CD14-positive monocyte (primary cell): ENCODE measurements around the gene LUZP1. TPM values are rescaled to one million over a fixed set of nuclear protein-coding genes. Genes with fewer than 3 reads are reported as not detected.

Experiments
- DNase-seq, 3 donors: peaks; one replicate each; pipeline ENCODE4 v3.0.0-alpha.2; 2011 to 2022
- H2AFZ ChIP-seq: 2 replicates; pipeline ENCODE4 v1.6.0; 2012; ENCODE audit warnings: mild to moderate bottlenecking, low read depth, low read length, inconsistent platforms; ENCODE audit not compliant: insufficient read depth, poor library complexity, severe bottlenecking
- H3K27ac ChIP-seq, 2 donors: 1 replicate in 1 of 2; 2 replicates in 1 of 2; pipeline ENCODE4 v1.5.1; 2012 to 2013; ENCODE audit warnings: low read length in 2 of 2, control low read depth in 1 of 2, inconsistent platforms in 1 of 2, low read depth in 1 of 2, mild to moderate bottlenecking in 1 of 2
- H3K27me3 ChIP-seq, 2 donors: one replicate each; pipeline versions ENCODE4 v1.6.0 to v1.6.1; 2011 to 2013; ENCODE audit warnings: low read length in 2 of 2; ENCODE audit not compliant: control insufficient read depth in 2 of 2, insufficient read depth in 2 of 2
- H3K36me3 ChIP-seq, 2 donors: replicated peaks in 1 of 2; 1 replicate in 1 of 2; 2 replicates in 1 of 2; pipeline versions ENCODE4 v1.5.1 to v1.6.1; 2012 to 2013; ENCODE audit warnings: low read length in 2 of 2, control low read depth in 1 of 2, inconsistent platforms in 1 of 2, mild to moderate bottlenecking in 1 of 2; ENCODE audit not compliant: insufficient read depth in 2 of 2, control insufficient read depth in 1 of 2
- H3K4me1 ChIP-seq, 2 donors: 1 replicate in 1 of 2; 2 replicates in 1 of 2; pipeline versions ENCODE4 v1.5.1 to v1.6.1; 2012 to 2013; ENCODE audit warnings: low read length in 2 of 2, control low read depth in 1 of 2, inconsistent platforms in 1 of 2, mild to moderate bottlenecking in 1 of 2, moderate library complexity in 1 of 2; ENCODE audit not compliant: insufficient read depth in 2 of 2, control insufficient read depth in 1 of 2
- H3K4me2 ChIP-seq: replicated peaks from 2 replicates; pipeline ENCODE3; 2012; ENCODE audit warnings: low read length, moderate library complexity, mild to moderate bottlenecking; ENCODE audit not compliant: poor library complexity, severe bottlenecking; ENCODE audit errors: extremely low read depth
- H3K4me3 ChIP-seq, 3 experiments: fragments of 200-600 bp in 1 of 3; sonication (generic) in 1 of 3; replicated peaks in 1 of 3; 1 replicate in 2 of 3; 2 replicates in 1 of 3; pipeline ENCODE4 v1.5.1; 2011 to 2013; ENCODE audit warnings: low read length in 3 of 3, mild to moderate bottlenecking in 3 of 3, control low read depth in 2 of 3, low read depth in 2 of 3, inconsistent platforms in 1 of 3, moderate library complexity in 1 of 3
- H3K79me2 ChIP-seq: 2 replicates; pipeline ENCODE4 v1.6.0; 2012; ENCODE audit warnings: mild to moderate bottlenecking, control low read depth, inconsistent platforms, low read length, moderate library complexity; ENCODE audit not compliant: insufficient read depth
- H3K9ac ChIP-seq: 2 replicates; pipeline ENCODE4 v1.6.0; 2017; ENCODE audit warnings: low read length, mild to moderate bottlenecking; ENCODE audit not compliant: insufficient read depth, poor library complexity, severe bottlenecking
- H3K9me3 ChIP-seq, 2 donors: replicated peaks in 1 of 2; 1 replicate in 1 of 2; 2 replicates in 1 of 2; pipeline versions ENCODE4 v1.5.1 to v1.6.1; 2012 to 2013; ENCODE audit warnings: low read length in 2 of 2, control low read depth in 1 of 2; ENCODE audit not compliant: control insufficient read depth in 1 of 2, insufficient read depth in 1 of 2
- H4K20me1 ChIP-seq: 2 replicates; pipeline ENCODE4 v1.6.0; 2012; ENCODE audit warnings: mild to moderate bottlenecking, low read length, control low read depth, moderate library complexity; ENCODE audit not compliant: insufficient read depth
- H3K27ac Mint-ChIP-seq, 7 donors: one replicate each; pipeline ENCODE4 v1.8.0; 2020; ENCODE audit warnings: mild to moderate bottlenecking in 7 of 7, mixed read lengths in 7 of 7, moderate library complexity in 6 of 7, inconsistent platforms in 2 of 7
- H3K27me3 Mint-ChIP-seq, 3 donors: one replicate each; pipeline ENCODE4 v1.8.0; 2021 to 2022; ENCODE audit warnings: low read depth in 3 of 3, mild to moderate bottlenecking in 3 of 3, mixed read lengths in 3 of 3, moderate library complexity in 3 of 3, inconsistent platforms in 1 of 3
- H3K36me3 Mint-ChIP-seq, 2 donors: one replicate each; pipeline ENCODE4 v1.8.0; 2020; ENCODE audit warnings: mixed read lengths in 2 of 2, inconsistent platforms in 1 of 2, mild to moderate bottlenecking in 1 of 2
- H3K4me1 Mint-ChIP-seq: one replicate; pipeline ENCODE4 v1.8.0; 2020; ENCODE audit warnings: mild to moderate bottlenecking, mixed read lengths
- H3K4me3 Mint-ChIP-seq, 2 donors: one replicate each; pipeline ENCODE4 v1.8.0; 2020; ENCODE audit warnings: mild to moderate bottlenecking in 2 of 2, mixed read lengths in 2 of 2, moderate library complexity in 1 of 2
- H3K9me3 Mint-ChIP-seq, 7 donors: one replicate each; pipeline ENCODE4 v1.8.0; 2020 to 2022; ENCODE audit warnings: mixed read lengths in 7 of 7, mild to moderate bottlenecking in 6 of 7, moderate library complexity in 6 of 7, inconsistent platforms in 2 of 7
- WGBS: methylation state at CpG from one replicate; pipeline ENCODE4 v1.1.5; 2013; ENCODE audit warnings: missing lambda C conversion rate; ENCODE audit not compliant: insufficient coverage; 5-methylcytosine and 5-hydroxymethylcytosine counted together
- intact Hi-C, 2 donors: fragments of 100-400 bp; cut with micrococcal nuclease; formaldehyde crosslinking; loops; one replicate each; pipeline versions ENCODE4 v1.15.0 to v1.15.1; 2023
- polyA plus RNA-seq, 3 donors: library from polyadenylated mRNA; depleted of rRNA in 1 of 3; unstranded in 2 of 3; stranded (reverse) in 1 of 3; fragments of 300-500 nt in 2 of 3; fragments of >200 nt in 1 of 3; fragmentation: Illumina TruSeq in 2 of 3; gene quantifications; 1 replicate in 2 of 3; 2 replicates in 1 of 3; pipeline ENCODE4 v1.2.3, GENCODE V29; 2012 to 2021
- TF ChIP-seq, protein P1 (sequence below): fragments of 200-600 bp; IDR thresholded peaks from one replicate; pipeline ENCODE4 v1.8.0; 2022; ENCODE audit warnings: antibody characterized with exemption, mild to moderate bottlenecking

LUZP1 gene
- polyA plus RNA-seq, 3 donors, result 4.4 to 8.7 (median 5.8) TPM

DNA sequence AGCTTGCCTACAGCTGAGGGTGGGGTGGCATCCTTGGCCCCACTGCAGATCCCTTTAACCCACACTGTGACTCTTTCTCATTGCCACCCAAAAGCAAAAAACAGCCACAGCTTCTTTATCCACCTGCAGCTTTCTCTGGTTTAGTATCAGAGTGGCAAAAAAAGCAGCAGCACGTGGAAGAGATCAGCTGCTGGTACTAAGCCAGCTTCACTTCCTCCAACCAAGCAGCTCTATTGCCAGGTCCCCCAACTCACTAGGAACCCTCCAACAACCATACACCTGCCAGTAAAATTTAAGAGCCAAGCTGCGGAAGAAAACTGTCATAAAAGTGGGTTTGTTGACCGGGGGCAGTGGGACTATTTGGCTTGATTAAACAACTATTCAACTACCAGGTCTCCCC, 83.0 kb downstream of the LUZP1 start:
- Histone ChIP-seq H3K27me3 (no peaks in the 10 kb centered on the region), H4K20me1 (no peaks in the 10 kb centered on the region), H3K9ac (no peak overlapping the region), H3K36me3 (peaks cover 69 to 92% of the 10 kb centered on the region in 2 donors), H2AFZ (no peak overlapping the region), H3K27ac (no peak overlapping the region), H3K4me3 (no peak overlapping the region), H3K9me3 (no peaks in the 10 kb centered on the region), H3K4me1 (no peaks in the 10 kb centered on the region), H3K79me2 (no peaks in the 10 kb centered on the region), H3K4me2 (no peak overlapping the region)
- H3K4me1 Mint-ChIP-seq, result no peaks in the 10 kb centered on the region
- H3K27ac Mint-ChIP-seq, result no peak overlapping the region
- H3K4me3 Mint-ChIP-seq, result no peak overlapping the region
- intact Hi-C loops, result no loop called here
- 0% methylated on average over 1 of the region's 3 CpGs for WGBS
- DNase-seq, result no peak
- H3K36me3 Mint-ChIP-seq, result peaks cover 80 to 90% of the 10 kb centered on the region in 2 donors
- H3K27me3 Mint-ChIP-seq, result peaks cover 0 to 1% (median 0%) of the 10 kb centered on the region in 3 donors
- TF ChIP-seq, protein P1, sequence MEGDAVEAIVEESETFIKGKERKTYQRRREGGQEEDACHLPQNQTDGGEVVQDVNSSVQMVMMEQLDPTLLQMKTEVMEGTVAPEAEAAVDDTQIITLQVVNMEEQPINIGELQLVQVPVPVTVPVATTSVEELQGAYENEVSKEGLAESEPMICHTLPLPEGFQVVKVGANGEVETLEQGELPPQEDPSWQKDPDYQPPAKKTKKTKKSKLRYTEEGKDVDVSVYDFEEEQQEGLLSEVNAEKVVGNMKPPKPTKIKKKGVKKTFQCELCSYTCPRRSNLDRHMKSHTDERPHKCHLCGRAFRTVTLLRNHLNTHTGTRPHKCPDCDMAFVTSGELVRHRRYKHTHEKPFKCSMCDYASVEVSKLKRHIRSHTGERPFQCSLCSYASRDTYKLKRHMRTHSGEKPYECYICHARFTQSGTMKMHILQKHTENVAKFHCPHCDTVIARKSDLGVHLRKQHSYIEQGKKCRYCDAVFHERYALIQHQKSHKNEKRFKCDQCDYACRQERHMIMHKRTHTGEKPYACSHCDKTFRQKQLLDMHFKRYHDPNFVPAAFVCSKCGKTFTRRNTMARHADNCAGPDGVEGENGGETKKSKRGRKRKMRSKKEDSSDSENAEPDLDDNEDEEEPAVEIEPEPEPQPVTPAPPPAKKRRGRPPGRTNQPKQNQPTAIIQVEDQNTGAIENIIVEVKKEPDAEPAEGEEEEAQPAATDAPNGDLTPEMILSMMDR, result no peak
- peaks cover 0 to 1% (median 0%) of the 10 kb centered on the region in 7 donors for H3K9me3 Mint-ChIP-seq

DNA sequence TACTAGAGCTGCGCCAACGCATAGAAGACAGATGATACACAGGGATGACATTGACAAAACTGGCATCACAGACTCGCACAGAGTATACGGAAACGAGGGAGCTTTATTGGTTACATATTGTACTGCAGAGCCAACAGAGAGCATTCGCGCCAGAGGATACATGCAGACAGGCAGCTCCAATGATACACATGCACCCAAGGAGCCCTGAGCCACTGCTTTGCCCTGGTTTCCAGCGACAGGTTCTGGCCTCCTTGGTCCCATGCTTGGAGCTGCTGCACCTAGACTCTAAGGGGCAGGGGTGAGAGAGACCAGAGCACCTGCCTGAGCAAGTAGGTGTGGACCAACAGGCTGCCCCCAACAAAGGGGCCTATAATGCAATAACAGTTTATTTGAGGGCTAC, 83.8 kb downstream of the LUZP1 start:
- H3K27ac ChIP-seq, result no peak overlapping the region
- no peaks in the 10 kb centered on the region for H3K79me2 ChIP-seq
- Mint-ChIP-seq H3K4me3 (no peak overlapping the region), H3K9me3 (peaks cover 0 to 1% (median 0%) of the 10 kb centered on the region in 7 donors), H3K4me1 (no peaks in the 10 kb centered on the region), H3K27ac (no peak overlapping the region), H3K36me3 (peaks cover 85 to 93% of the 10 kb centered on the region in 2 donors), H3K27me3 (peaks cover 0 to 1% (median 0%) of the 10 kb centered on the region in 3 donors)
- no peaks in the 10 kb centered on the region for H3K4me1 ChIP-seq
- H2AFZ ChIP-seq, result no peak overlapping the region
- H3K9me3 ChIP-seq, result no peaks in the 10 kb centered on the region
- TF ChIP-seq, protein P1, result no peak
- intact Hi-C loops, result no loop called here
- H3K9ac ChIP-seq, result no peak overlapping the region
- H4K20me1 ChIP-seq, result no peaks in the 10 kb centered on the region
- H3K4me3 ChIP-seq, result no peak overlapping the region
- WGBS, result 98% methylated on average over 6 of the region's 8 CpGs
- H3K36me3 ChIP-seq, result peaks cover 77 to 94% of the 10 kb centered on the region in 2 donors
- DNase-seq, result no peak
- no peak overlapping the region for H3K4me2 ChIP-seq
- no peaks in the 10 kb centered on the region for H3K27me3 ChIP-seq
